GM12874 (cell line): ENCODE results near the gene PGAM5.

Experiments
- TF ChIP-seq, protein P1 (sequence below): IDR thresholded peaks from 2 replicates; pipeline ENCODE4 v1.5.1; 2011; ENCODE audit warnings: low read depth, mild to moderate bottlenecking, control low read depth, low read length, moderate library complexity; ENCODE audit not compliant: insufficient read depth

Gene PGAM5

DNA sequence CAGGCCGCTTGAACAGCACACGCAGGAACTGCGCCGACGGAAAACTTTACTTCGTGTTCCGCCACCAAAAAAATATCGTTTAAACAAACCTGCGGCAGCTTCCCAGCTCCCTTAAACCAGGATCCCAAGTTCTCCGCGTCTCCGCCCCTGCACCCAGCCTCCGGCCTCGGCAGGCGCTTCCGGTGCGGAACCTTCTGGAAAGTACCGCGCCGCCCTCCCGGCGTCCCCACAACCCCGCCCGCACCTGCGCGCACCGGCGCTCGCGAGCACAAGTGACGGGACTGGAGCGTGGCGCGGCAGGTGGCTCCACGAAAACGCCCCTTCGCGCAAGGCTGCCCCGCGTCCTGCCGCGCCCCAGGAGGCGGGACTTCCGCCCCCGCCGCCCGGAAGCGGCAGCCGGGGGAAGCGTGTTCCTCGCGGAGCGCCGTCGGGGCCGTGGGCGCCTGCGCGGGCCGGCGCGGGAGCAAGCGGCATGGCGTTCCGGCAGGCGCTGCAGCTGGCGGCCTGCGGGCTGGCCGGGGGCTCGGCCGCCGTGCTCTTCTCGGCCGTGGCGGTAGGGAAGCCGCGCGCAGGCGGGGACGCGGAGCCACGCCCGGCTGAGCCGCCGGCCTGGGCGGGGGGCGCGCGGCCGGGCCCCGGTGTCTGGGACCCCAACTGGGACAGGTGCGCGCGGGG is at the start of gene PGAM5:
PGAM5 (plus strand) TSS at position 438 of the 675 bp plus-strand sequence; CDS start at position 473, 35 bp downstream.
- TF ChIP-seq, protein P1, sequence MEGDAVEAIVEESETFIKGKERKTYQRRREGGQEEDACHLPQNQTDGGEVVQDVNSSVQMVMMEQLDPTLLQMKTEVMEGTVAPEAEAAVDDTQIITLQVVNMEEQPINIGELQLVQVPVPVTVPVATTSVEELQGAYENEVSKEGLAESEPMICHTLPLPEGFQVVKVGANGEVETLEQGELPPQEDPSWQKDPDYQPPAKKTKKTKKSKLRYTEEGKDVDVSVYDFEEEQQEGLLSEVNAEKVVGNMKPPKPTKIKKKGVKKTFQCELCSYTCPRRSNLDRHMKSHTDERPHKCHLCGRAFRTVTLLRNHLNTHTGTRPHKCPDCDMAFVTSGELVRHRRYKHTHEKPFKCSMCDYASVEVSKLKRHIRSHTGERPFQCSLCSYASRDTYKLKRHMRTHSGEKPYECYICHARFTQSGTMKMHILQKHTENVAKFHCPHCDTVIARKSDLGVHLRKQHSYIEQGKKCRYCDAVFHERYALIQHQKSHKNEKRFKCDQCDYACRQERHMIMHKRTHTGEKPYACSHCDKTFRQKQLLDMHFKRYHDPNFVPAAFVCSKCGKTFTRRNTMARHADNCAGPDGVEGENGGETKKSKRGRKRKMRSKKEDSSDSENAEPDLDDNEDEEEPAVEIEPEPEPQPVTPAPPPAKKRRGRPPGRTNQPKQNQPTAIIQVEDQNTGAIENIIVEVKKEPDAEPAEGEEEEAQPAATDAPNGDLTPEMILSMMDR: no peak

DNA sequence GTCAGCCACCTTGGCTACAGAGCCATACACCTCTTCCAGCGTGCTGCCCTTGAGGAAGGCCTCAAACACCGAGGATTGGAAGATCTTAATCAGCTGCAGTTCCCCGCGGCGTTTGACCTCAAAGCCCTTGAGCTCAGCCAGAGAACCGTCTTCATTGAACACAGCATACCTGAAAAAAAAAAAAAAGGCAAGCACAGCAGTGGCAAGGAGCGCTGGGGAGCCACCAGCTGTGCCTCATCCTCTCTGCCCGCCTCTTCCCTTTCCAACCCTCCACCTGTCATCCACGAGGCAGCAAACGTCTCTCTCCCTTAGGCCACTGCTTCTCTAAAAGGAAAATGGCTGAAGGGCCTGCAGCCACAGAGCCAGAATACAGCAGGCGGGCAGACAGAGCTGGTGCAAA is 49.6 kb upstream of the PGAM5 start:
- TF ChIP-seq, protein P1: no peak

DNA sequence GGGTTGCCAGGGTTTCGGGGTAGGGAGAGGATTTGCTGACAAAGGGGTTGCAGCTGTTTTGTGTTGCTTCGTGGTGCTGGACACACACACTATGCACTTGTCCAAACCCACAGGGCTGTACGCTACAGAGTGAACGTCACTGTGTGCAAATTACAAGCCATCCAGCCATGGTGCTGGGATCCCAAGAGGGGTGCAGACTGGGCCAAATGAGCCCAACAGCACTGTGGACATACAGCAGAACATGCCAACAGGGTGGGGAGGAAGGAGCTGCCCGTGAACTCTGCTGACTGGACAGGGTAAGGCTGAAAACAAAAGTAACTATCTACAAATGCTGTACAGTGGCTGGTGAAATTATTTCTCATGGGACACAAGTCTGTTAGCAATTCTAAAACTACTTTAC is 48.7 kb upstream of the PGAM5 start:
- TF ChIP-seq, protein P1: no peak

DNA sequence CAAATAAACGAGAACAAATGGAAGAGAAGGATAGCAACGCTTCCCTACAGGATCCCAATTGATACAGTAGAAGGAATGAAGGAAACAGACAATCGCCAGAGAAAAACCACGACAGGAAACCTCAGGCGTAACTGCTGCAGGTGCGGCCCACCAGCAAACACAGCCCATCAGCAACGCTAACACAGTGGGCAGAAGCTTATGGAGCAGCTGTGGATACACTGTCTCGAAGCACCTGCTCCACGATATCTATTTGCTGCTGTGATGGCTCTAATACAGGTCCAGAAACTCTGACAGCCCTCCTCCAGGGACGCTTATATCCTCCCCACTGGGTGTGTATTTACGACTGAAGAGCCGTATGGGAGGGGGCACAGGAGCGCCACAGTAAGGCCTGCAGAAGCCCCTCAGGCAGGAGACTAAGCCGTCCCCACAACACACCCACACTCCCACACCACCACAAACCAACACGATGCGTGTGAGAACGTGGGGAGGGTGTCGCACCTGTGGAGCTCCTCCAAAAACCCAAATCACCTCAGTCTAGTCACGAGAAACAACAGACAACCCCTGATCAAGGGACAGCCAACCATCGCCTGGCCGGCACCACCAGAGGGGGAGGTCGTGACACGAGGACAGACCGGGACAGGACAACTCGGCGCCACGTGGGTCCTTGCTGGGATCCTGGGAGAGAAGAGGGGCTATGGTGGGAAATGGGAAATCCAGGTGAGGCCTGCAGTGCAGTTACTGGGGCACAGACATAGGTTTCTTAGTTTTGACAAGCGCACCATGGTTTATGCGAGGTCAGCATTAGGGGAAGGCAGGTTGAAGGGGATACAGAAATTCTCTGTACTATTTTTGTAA is 47.5 kb upstream of the PGAM5 start:
- TF ChIP-seq, protein P1: no peak

DNA sequence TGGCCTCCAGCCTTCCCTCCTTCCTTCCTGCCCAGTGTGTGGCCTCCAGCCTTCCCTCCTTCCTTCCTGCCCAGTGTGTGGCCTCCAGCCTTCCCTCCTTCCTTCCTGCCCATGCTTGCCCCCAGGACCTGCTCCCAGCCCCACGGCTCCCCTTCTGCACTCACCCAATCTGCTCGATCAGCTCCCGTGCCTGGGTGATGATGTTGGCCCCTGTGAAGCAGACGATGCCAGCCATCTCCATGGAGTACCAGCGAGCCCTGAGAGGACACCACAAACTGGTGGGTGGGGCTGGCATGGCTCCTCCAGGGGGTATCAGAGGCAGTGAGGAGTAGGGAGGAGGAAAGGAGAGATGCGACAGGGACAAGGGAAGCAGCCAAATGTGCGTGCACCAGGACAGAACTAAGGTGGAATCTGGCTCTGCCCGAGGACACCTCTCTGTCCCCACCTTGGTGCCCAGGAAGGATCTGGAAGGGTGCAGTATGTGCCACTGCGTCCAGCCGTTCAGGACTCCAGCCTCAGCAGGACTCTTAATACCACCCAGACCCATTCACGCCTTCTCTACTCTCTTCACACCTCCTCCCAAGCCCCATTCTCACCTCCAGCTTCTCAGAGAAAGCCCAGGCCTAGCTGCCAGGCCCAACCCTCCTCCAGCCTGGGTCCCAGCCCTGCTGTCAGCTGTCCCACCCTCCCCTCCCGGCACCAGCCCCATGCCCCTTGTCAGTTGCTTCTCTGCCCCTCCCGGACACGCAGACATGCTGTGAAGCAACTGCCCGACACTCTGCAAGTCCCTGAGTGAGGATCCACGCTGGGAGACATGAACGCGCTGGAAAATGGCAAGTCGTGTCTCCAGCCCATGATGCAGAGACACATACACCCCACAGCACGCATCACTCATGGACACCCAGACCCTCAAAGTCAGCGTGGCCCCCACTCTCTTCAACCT is 46.2 kb upstream of the PGAM5 start:
- TF ChIP-seq, protein P1: no peak

DNA sequence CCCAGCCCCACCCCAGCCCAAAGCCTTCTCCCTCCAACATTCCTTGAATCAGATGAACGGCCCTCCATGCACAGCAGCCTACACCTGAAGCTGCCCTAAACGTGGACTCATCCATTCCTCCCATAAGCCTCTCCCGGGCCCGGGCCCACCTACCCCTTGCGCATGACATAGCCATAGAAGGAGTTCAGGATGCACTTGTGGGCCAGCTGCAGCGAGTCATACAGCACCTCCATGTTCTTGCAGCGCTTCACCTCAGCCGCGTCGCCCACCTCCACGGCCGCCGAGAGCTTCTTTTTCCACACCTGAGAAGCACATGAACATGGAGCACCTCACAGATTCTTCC is 45.5 kb upstream of the PGAM5 start:
- TF ChIP-seq, protein P1: no peak

DNA sequence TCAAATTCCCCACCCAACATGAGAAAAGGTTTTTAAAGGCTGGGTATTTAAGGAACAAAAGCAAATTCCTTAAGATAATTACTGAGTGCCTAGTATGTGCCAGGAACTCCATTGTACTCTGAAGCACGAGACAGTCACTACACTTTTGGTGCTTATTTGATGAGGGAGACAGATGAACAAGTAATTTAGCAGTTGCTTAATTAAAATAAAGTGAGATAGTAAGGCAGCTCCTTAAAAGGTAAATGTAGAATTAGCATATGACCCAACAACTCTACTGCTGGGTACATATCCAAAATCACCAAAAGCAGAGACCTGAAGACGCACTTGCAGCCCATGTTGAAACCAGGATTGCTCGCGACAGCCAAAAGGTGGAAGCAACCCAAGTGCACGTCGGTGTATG is 44.8 kb upstream of the PGAM5 start:
- TF ChIP-seq, protein P1: no peak
